A549 (cell line): ENCODE measurements around the gene ITPR3.
"Not testable (repeated sequence)": the region's sequence is repeated elsewhere in the genome, so short reads cannot be mapped to it uniquely, and the experiment has no call there.

ENCODE experiments used
- BHLHE40 ChIP-seq: IDR thresholded peaks from 2 replicates; pipeline ENCODE4 v1.6.1; 2012; ENCODE audit warnings: low read depth, low read length, inconsistent platforms
- CTCF ChIP-seq: fragments of >200 bp; sonication (Bioruptor Twin); formaldehyde crosslinking; IDR thresholded peaks from 3 replicates; pipeline ENCODE4 v1.5.1; 2016
- E2F6 ChIP-seq: IDR thresholded peaks from 2 replicates; pipeline ENCODE4 v1.6.1; 2012; ENCODE audit warnings: low read depth, borderline replicate concordance
- FOSL2 ChIP-seq, 2 experiments: fragments of 450-650 bp in 1 of 2; fragments of >200 bp in 1 of 2; sonication (Bioruptor Twin) in 1 of 2; formaldehyde crosslinking; IDR thresholded peaks; 2 replicates each; pipeline versions ENCODE4 v1.5.0 to v1.6.1; 2016 to 2020; ENCODE audit warnings: mild to moderate bottlenecking in 1 of 2, moderate library complexity in 1 of 2
- HOXB5 ChIP-seq: fragments of 250-450 bp; sonication (Bioruptor Pico); IDR thresholded peaks from 2 replicates; pipeline ENCODE4 v1.5.0; 2020; ENCODE audit warnings: mild to moderate bottlenecking, moderate library complexity
- MAFK ChIP-seq: fragments of 450-650 bp; IDR thresholded peaks from 2 replicates; pipeline ENCODE4 v1.6.1; 2014; ENCODE audit not compliant: partially characterized antibody
- MAZ ChIP-seq: fragments of 150-350 bp; IDR thresholded peaks from 2 replicates; pipeline ENCODE4 v1.6.1; 2014; ENCODE audit warnings: antibody characterized with exemption, low read depth, low read length, borderline replicate concordance
- NFE2L2 ChIP-seq: fragments of 150-350 bp; conservative IDR thresholded peaks from 2 replicates; pipeline ENCODE4 v1.6.1; 2014; ENCODE audit warnings: low read length
- PBX3 ChIP-seq: IDR thresholded peaks from 2 replicates; pipeline ENCODE4 v1.6.1; 2012
- POLR2A ChIP-seq: IDR thresholded peaks from 2 replicates; pipeline ENCODE4 v1.6.1; 2012; ENCODE audit warnings: mild to moderate bottlenecking, low read length
- USF2 ChIP-seq: fragments of 450-650 bp; IDR thresholded peaks from 2 replicates; pipeline ENCODE4 v1.6.1; 2014; ENCODE audit warnings: antibody characterized with exemption

- TF ChIP-seq CTCF; MAFK; POLR2A; E2F6; MAZ; FOSL2 (IDR thresholded peaks at IDR 0.05); FOSL2 (CRISPR knock-in tag; IDR thresholded peaks at IDR 0.05); PBX3; NFE2L2; USF2; BHLHE40; HOXB5: not testable (repeated sequence)
These were observed 24.2 kb upstream of the ITPR3 start for GRCh38 chr6:33596894-33597293.
